ENCODE results near the gene KLHDC10. TPM values are rescaled to one million over a fixed set of nuclear protein-coding genes. Genes with fewer than 3 reads are reported as not detected.

Gene KLHDC10
- total and polyA plus RNA-seq, 2 donors (not counting 1 experiment from before 2014, with no cell fraction given), result 28.5 to 29.1 TPM

DNA sequence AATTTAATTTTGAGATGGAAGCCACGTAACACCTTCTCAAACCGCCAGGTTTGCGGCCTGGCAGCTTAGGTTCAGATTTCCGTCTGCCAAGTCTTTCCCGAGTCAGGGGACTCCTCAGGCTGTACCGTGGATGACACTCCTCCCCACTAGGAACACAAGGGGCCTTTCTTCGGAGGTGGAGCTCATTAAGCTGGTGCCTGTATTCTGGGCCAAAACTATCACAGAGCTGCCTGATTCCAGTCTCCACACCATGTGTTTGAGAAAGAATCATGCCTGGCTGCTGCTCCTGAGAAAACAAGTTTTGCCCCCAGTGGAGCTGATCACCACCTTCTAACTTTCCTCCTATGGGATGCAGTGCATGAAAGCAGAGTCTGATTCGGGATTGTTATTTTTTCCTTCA is 90.1 kb downstream of the KLHDC10 start:
- no peaks in the 10 kb centered on the region for H3K79me2 ChIP-seq (ENCODE audit: control insufficient read depth, insufficient read depth, low read length)
- H3K9ac ChIP-seq (ENCODE audit: insufficient read depth, low read length), result no peak overlapping the region
- H3K27me3 ChIP-seq (ENCODE audit: control insufficient read depth, insufficient read depth, low read length), result no peaks in the 10 kb centered on the region
- no peak overlapping the region for H2AFZ ChIP-seq (ENCODE audit: low read length)
- no peaks in the 10 kb centered on the region for H3K9me3 ChIP-seq (ENCODE audit: control insufficient read depth, insufficient read depth, low read depth, low read length)
- H3K4me2 ChIP-seq (ENCODE audit: extremely low read depth, insufficient read depth, low read length), result no peak overlapping the region
- H3K4me3 ChIP-seq (replicated peaks in 1 of 4; ENCODE audit: control extremely low read depth in 1 of 4, insufficient read depth in 1 of 4, low read depth in 3 of 4, low read length in 4 of 4), result no peak overlapping the region
- DNase-seq (ENCODE audit: low read depth in 2 of 2), result no peak
- no peaks in the 10 kb centered on the region for H4K20me1 ChIP-seq (ENCODE audit: control insufficient read depth, extremely low read depth, insufficient read depth, low read length)
- no peak overlapping the region for H3K27ac ChIP-seq (ENCODE audit: insufficient read depth, low read length)
- no peaks in the 10 kb centered on the region for H3K4me1 ChIP-seq (ENCODE audit: control insufficient read depth, extremely low read depth, insufficient read depth, low read length)
- H3K36me3 ChIP-seq (ENCODE audit: control insufficient read depth, insufficient read depth, low read length), result peaks cover 4% of the 10 kb centered on the region
- no peak for TF ChIP-seq CTCF (conservative IDR thresholded peaks at IDR 0.05 in 1 of 2, IDR thresholded peaks at IDR 0.05 in 1 of 2; ENCODE audit: low read depth in 1 of 2, low read length in 2 of 2)
- no peak for TF ChIP-seq EZH2 (IDR thresholded peaks at IDR 0.05; ENCODE audit: low read length, missing control alignments)

DNA sequence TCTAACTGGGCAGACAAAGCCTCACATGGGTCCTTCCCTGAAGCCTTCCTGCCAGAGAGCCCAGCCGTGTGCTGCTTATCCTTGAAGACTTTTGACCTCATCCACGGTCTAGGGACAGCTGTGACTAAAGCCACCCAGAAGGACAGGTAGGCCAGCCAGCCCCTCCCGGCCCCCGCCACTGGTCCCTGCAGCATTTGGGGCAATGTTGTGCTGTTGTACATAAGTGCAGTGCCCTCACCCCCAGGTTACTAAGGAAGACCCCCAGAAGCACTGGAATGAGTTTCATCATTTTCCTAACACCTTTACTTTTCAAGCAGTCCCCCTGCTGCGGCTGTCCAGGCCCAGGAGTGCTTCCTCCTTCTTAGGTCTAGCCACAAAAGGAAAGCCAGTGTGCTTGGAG is 91.9 kb downstream of the KLHDC10 start:
- Histone ChIP-seq H3K27ac (ENCODE audit: insufficient read depth, low read length) (no peak overlapping the region), H3K79me2 (ENCODE audit: control insufficient read depth, insufficient read depth, low read length) (no peaks in the 10 kb centered on the region), H2AFZ (ENCODE audit: low read length) (no peak overlapping the region), H3K9ac (ENCODE audit: insufficient read depth, low read length) (no peak overlapping the region), H4K20me1 (ENCODE audit: control insufficient read depth, extremely low read depth, insufficient read depth, low read length) (no peaks in the 10 kb centered on the region), H3K4me3 (replicated peaks in 1 of 4; ENCODE audit: control extremely low read depth in 1 of 4, insufficient read depth in 1 of 4, low read depth in 3 of 4, low read length in 4 of 4) (no peak overlapping the region), H3K4me2 (ENCODE audit: extremely low read depth, insufficient read depth, low read length) (no peak overlapping the region), H3K27me3 (ENCODE audit: control insufficient read depth, insufficient read depth, low read length) (no peaks in the 10 kb centered on the region), H3K9me3 (ENCODE audit: control insufficient read depth, insufficient read depth, low read depth, low read length) (no peaks in the 10 kb centered on the region), H3K36me3 (ENCODE audit: control insufficient read depth, insufficient read depth, low read length) (peaks cover 4% of the 10 kb centered on the region), H3K4me1 (ENCODE audit: control insufficient read depth, extremely low read depth, insufficient read depth, low read length) (no peaks in the 10 kb centered on the region)
- DNase-seq (ENCODE audit: low read depth in 2 of 2), result no peak
- no peak for TF ChIP-seq EZH2 (IDR thresholded peaks at IDR 0.05; ENCODE audit: low read length, missing control alignments)
- no peak for TF ChIP-seq CTCF (conservative IDR thresholded peaks at IDR 0.05 in 1 of 2, IDR thresholded peaks at IDR 0.05 in 1 of 2; ENCODE audit: low read depth in 1 of 2, low read length in 2 of 2)

DNA sequence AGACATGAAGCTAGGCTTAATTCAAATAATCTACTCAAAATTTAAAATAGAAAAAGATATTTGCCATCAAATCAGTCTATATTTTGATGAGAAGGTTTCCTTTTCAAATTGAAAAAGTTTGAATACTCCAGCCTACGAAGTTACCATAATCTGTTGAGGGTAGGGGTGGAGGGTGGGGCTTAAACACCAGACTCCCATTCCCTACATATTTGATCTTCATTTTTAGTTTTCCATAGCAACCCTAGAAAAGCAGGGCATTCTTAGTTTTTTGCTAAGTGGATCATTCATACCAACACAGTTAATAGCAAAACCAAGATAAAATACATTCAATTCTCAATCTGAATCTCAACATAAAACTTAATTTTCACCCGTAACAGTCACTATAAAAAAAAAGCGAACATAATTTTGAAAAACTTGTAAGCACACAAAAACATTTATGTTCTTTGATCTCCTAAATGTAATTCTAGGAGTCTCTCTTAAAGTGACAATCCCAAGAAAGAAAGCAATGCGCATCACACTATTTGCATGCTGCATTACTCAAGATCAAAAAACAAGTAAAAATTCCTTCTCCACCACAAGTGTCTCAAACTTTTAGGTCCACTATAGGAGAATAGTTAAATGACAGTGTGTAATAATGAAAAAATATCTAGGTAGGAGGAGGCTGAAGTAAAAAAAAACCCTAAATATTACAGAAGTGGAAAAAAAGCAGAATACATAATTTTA is 104.1 kb downstream of the KLHDC10 start:
- H3K4me3 ChIP-seq (replicated peaks in 1 of 4; ENCODE audit: control extremely low read depth in 1 of 4, insufficient read depth in 1 of 4, low read depth in 3 of 4, low read length in 4 of 4), result no peak overlapping the region
- H3K9ac ChIP-seq (ENCODE audit: insufficient read depth, low read length), result no peak overlapping the region
- no peak overlapping the region for H2AFZ ChIP-seq (ENCODE audit: low read length)
- peaks cover 2% of the 10 kb centered on the region for H3K36me3 ChIP-seq (ENCODE audit: control insufficient read depth, insufficient read depth, low read length)
- no peaks in the 10 kb centered on the region for H3K9me3 ChIP-seq (ENCODE audit: control insufficient read depth, insufficient read depth, low read depth, low read length)
- H4K20me1 ChIP-seq (ENCODE audit: control insufficient read depth, extremely low read depth, insufficient read depth, low read length), result no peaks in the 10 kb centered on the region
- no peak overlapping the region for H3K27ac ChIP-seq (ENCODE audit: insufficient read depth, low read length)
- TF ChIP-seq EZH2 (IDR thresholded peaks at IDR 0.05; ENCODE audit: low read length, missing control alignments), result no peak
- TF ChIP-seq CTCF (conservative IDR thresholded peaks at IDR 0.05 in 1 of 2, IDR thresholded peaks at IDR 0.05 in 1 of 2; ENCODE audit: low read depth in 1 of 2, low read length in 2 of 2), result no peak
- no peaks in the 10 kb centered on the region for H3K79me2 ChIP-seq (ENCODE audit: control insufficient read depth, insufficient read depth, low read length)
- DNase-seq (ENCODE audit: low read depth in 2 of 2), result no peak
- no peaks in the 10 kb centered on the region for H3K4me1 ChIP-seq (ENCODE audit: control insufficient read depth, extremely low read depth, insufficient read depth, low read length)
- no peak overlapping the region for H3K4me2 ChIP-seq (ENCODE audit: extremely low read depth, insufficient read depth, low read length)
- no peaks in the 10 kb centered on the region for H3K27me3 ChIP-seq (ENCODE audit: control insufficient read depth, insufficient read depth, low read length)
